Dermis blood vessel endothelial cell (primary cell): ENCODE measurements around the gene TGFBR3L. TPM values are rescaled to one million over a fixed set of nuclear protein-coding genes. Genes with fewer than 3 reads are reported as not detected.

Experiments
- DNase-seq: peaks from one replicate; pipeline ENCODE4 v3.0.0; 2010
- total RNA-seq: library from RNA; depleted of rRNA; stranded (reverse); fragments of >200 nt; gene quantifications from 2 replicates; pipeline ENCODE4 v1.2.3, GENCODE V29; 2014

Gene TGFBR3L
- total RNA-seq, result 0.19 TPM in 1 of 2 replicates, not detected in the other

DNA sequence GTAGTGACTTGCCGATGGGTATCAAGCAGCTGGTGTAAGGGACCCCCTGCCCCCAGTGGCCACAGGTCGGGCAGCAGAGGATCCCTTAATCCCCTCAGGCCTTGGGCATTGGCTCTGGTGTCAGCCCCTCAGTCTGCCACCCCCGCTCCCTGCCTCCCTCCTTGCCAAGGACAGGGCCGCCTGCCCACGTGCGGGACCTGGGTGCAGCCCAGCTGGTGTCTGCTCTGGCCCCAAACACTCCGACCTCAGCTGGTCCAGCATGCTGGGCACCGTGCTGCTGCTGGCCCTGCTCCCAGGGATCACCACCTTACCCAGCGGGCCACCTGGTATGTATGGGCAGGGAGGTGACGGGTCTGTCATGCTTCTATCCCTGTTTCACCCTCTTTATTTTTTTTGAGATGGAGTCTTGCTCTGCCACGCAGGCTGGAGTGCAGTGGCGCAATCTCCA lies at the start of gene TGFBR3L:
Gene TGFBR3L, plus strand, starts transcription at position 233 of the 448 bp plus-strand sequence.
- DNase-seq, result no peak

GRCh38 chr19:7865262-7865911 lies 49.2 kb upstream of the TGFBR3L start:
- DNase-seq, result no peak

DNA sequence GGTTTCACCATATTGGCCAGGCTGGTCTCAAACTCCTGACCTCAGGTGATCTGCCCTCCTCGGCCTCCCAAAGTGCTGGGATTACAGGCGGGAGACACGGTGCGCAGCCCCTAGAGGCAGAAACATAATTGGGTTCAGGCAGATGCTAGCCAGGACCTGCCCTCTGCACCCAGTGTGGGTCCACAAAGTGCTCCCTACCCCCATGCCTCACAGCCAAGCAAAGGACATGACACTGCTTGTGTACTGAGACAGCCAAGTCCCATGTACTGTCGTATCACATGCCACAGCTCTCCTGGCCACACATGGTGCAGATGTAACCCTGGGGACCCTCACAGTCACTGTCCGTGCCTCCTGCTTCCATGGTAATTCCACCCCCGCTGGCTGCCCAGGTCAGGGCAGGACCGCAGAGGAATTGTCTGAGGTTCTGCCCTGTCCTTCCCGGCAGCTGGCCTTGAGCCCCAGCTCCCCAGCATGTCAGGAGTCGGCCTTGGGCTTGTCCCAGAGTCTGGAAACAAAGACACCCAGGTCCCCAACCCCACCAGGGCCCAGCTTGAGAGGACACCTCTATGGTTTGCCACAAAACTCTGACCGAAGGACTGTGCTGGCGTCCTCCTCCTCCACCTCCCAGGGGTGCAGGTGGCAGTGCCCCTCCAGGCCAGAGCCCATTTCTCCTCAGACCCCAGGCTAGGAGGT lies 48.1 kb upstream of the TGFBR3L start:
- no peak for DNase-seq

DNA sequence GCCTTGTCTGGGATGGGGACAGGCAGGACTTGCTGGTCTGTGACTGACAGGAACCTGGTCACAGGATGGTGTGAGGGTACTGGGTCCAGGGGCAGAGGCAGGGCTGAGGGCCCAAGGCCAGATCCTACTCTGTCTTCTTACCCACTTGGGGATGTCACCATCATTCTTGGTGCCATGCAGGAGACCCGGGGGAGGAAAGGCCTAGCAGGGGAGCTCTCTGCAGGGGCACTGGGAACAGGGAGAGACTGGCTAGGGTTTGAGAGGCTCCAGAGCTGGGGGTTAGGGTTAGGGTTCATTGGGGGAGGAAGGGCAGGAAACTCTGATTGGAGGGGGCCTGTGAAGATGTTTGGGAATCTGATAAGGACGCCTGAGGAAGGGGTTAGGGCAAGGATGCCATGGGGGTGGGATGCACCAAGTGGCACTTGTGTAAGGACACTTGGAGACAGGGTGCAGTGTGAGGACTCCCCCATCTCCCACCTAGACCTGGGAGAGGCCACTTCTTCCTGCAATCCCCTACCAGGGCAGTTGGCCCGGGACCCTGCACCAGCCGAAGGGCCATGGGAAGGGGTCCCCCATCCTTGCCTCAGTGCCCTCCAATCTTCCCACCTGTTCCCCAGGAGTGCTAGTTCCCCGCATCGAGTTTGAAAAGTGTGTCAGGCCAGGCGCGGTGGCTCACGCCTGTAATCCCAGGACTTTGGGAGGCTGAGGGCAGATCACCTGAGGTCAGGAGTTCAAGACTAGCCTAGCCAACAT lies 47.4 kb upstream of the TGFBR3L start:
- no peak for DNase-seq

- no peak for DNase-seq
Measured at GRCh38 chr19:7868326-7868670, 46.3 kb upstream of the TGFBR3L start.

DNA sequence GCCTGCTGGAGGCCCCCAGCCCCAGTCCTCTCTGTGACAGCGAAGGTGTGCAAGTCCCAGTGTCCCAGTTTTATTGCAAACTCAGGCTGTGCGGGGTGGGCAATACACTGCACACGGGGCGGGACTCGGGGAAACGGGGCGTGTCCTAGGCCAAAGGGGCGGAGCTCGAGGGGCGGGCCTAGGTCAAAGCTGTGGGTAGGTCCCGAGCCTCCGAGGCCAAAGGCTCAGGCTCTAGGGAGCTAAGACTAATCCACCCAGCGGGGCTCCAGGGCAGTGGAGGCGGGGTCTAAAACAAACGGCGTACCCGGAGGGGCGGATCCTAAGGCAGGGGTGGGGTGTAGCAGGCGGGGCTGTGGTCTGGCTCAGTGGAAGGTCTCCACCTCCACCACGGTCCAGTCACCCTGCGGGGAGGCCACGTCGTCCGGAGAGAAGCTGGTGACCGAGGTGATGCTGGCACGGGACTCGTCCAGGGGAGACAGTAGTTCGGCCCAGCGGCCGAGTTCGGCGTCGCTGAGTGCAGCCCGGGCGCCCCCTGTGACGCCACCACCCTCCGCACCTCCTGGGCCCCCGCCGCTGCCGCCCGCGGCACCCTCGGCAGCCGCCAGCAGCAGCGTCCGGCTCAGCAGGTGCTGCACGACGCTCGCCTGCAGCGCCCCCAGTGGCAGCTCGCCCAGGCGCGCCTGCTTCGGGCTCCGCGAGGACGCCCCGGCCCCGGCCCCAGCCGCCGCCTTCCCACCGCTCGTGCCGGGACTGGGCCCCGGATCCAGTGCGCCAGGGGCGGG lies 45.8 kb upstream of the TGFBR3L start:
- DNase-seq, result peak; percentile 75

DNA sequence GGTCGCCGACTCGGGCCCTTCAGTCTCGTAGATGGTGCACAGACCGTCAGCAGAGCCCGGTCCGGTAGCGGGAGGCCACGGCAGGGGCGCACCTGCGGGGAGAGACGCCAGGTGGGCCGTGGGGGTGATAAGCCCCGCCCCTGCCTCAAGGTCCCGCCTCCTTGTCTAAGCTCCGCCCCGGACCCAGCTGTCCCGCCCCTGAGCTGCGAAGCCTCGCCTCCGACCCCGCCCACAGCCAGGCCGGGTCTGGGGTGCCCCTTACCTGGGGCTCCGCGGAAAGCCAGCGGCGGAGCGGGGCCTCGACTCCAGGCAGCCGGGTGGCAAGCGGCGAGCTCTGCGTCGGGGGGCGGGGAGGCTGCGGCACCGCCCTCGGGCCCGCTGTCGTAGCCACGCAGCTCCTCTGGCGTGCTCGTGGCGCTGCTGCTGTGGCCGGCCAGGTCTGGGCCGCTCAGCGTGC lies 45.1 kb upstream of the TGFBR3L start:
- peak; percentile 54 for DNase-seq

GRCh38 chr19:7869910-7870511 lies 44.6 kb upstream of the TGFBR3L start:
- DNase-seq, result peak; percentile 41

GRCh38 chr19:7870571-7871436 lies 43.8 kb upstream of the TGFBR3L start:
- peak; percentile 38 for DNase-seq

- peak; percentile 76 for DNase-seq
Measured at GRCh38 chr19:7871437-7872305, 43.0 kb upstream of the TGFBR3L start.

- no peak for DNase-seq
Measured at GRCh38 chr19:7872306-7873204, 42.1 kb upstream of the TGFBR3L start.

DNA sequence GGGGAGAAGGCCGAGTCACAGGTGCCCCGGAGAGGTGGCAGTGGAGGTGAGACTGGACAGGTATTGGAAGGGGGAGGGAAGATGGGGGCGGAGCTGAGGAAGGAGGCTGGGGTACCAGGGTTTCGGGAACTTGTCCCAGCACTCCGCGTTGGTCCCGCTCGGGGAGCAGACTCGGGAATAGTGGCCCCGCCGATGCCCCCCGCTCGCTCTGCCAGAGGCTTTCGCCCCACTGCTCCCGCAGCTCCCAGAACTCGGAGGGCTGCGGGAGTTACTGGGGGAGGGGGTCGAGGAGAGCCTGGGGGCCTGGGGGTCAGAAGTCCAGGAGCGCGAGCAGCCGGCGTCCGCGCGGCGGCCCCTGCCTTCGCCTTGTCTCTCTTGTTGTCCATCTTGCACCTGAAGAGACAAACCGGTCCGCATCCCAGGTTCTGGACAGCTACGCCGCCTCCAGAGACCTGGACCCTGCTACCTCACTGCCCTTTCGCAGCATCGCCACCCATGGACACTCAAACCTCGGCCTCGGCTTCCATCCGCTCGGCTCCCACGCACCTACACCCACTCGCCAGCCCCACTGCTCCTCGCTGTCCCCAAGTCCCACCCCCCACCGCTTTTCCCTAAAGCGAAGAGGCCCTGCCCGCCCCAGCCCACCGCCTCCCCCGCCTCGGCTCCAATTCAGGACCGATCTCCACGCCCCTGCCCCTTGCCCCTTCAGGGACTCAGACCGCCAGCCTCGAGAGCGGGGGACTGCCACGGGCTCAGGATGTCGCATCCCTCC lies 41.1 kb upstream of the TGFBR3L start:
- DNase-seq, result no peak

GRCh38 chr19:7874076-7874896 lies 40.3 kb upstream of the TGFBR3L start, which contains the start of gene PRR36:
Gene PRR36, minus strand, starts transcription at chr19:7874390. Its CDS starts 701 bp downstream, at chr19:7873689.
- DNase-seq, result peak; percentile 60

GRCh38 chr19:7874897-7875273 lies 39.7 kb upstream of the TGFBR3L start:
- no peak for DNase-seq

DNA sequence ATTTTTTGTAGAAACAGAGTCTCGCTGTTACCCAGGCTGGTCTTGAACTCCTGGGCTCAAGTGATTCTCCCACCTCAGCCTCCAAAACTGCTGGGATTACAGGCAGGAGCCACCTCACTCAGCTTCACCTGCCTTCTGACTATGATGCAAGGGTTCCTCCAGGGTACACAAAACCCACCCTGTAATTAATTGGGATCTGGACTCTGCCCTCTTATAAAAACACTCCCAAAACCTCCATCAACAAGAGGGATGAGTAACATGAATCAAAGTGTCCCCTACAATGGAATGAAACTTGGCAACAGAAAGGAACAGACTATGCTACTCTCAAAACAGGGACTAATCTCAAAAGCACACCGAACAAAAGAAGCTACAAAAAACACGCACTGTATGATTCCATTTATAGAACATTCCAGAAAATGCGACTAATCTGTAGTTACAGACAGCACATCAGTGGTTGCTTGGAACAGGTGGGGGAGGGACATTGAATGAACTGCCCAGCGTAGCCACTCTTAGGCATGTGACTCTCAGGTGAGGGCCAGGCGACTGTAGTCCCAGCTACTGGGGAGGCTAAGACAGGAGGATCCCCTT lies 37.3 kb upstream of the TGFBR3L start:
- DNase-seq, result no peak

- DNase-seq, result no peak
Measured at GRCh38 chr19:7879111-7879807, 35.4 kb upstream of the TGFBR3L start.
